Endothelial cell (in vitro differentiated cells): ENCODE results near the gene TTC9. TPM values are rescaled to one million over a fixed set of nuclear protein-coding genes. Genes with fewer than 3 reads are reported as not detected.
"Not testable (repeated sequence)": the region's sequence is repeated elsewhere in the genome, so short reads cannot be mapped to it uniquely, and the experiment has no call there.

Experiments used
- DNase-seq: peaks from one replicate; pipeline ENCODE4 v3.0.0; 2021; ENCODE audit warnings: low spot score
- H3K27ac Mint-ChIP-seq: one replicate; pipeline ENCODE4 v1.8.0; 2021; ENCODE audit warnings: mixed read lengths, inconsistent platforms; ENCODE audit not compliant: unreplicated experiment
- H3K27me3 Mint-ChIP-seq: one replicate; pipeline ENCODE4 v1.8.0; 2021; ENCODE audit warnings: mild to moderate bottlenecking, moderate library complexity, mixed read lengths, inconsistent platforms; ENCODE audit not compliant: unreplicated experiment
- H3K36me3 Mint-ChIP-seq: one replicate; pipeline ENCODE4 v1.8.0; 2021; ENCODE audit warnings: mild to moderate bottlenecking, low read depth, mixed read lengths, inconsistent platforms; ENCODE audit not compliant: unreplicated experiment
- H3K4me1 Mint-ChIP-seq: one replicate; pipeline ENCODE4 v1.8.0; 2021; ENCODE audit warnings: mild to moderate bottlenecking, mixed read lengths, inconsistent platforms; ENCODE audit not compliant: unreplicated experiment
- H3K4me3 Mint-ChIP-seq: one replicate; pipeline ENCODE4 v1.8.0; 2021; ENCODE audit warnings: mild to moderate bottlenecking, mixed read lengths, inconsistent platforms; ENCODE audit not compliant: unreplicated experiment
- H3K9me3 Mint-ChIP-seq: one replicate; pipeline ENCODE4 v1.8.0; 2021; ENCODE audit warnings: mixed read lengths, inconsistent platforms; ENCODE audit not compliant: unreplicated experiment
- total RNA-seq: library from RNA; stranded (reverse); fragmentation: NEBNext Ultra II Directional; extraction: Animal tissue kit (Norgen Biotek cat#: 25700); gene quantifications from one replicate; pipeline ENCODE4 v1.2.1, GENCODE V29; 2021; ENCODE audit not compliant: unreplicated experiment
- TF ChIP-seq, protein P1 (sequence below): fragments of 200-600 bp; sonication (generic); IDR thresholded peaks from one replicate; pipeline ENCODE4 v1.5.0; 2021; ENCODE audit warnings: antibody characterized with exemption; ENCODE audit not compliant: unreplicated experiment

Gene TTC9
- total RNA-seq, 1 donor from 2014 or later: 16.9 TPM

DNA sequence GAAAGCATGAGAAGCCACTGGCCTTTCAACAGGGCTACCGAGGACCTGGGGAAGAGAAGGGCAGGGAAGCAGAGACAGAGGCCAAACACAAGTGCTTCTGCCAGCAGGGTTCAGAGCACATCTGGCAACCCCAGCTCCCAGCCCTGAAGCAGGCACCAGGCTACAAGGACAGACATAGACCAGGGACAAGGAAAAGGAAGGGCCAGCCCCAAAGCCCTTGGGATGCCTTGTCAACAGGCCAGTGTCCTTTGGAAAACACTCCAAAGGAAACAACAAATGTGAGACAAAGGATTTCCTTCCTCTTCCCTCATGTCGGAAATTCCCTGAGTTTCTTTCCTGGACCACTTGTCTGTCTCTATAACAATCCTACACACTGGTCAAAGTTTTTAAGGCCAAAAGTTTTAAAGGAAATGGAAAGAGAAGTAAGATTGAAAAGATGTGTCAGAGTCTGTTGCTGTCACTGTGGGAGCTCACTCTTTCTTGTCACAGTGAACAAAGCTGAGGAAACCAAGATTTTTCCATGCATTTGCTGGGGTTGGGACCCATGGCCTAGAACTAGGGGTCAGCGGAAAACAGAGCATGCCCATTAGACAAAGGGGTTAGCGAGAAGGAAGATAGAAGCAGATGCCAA is 59.4 kb downstream of the TTC9 start:
- Mint-ChIP-seq H3K27ac (peak overlapping the region; percentile 84), H3K27me3 (peaks cover 4% of the 10 kb centered on the region), H3K9me3 (no peaks in the 10 kb centered on the region), H3K4me3 (no peak overlapping the region), H3K36me3 (peaks cover 5% of the 10 kb centered on the region), H3K4me1 (peaks cover 41% of the 10 kb centered on the region)
- TF ChIP-seq, protein P1, sequence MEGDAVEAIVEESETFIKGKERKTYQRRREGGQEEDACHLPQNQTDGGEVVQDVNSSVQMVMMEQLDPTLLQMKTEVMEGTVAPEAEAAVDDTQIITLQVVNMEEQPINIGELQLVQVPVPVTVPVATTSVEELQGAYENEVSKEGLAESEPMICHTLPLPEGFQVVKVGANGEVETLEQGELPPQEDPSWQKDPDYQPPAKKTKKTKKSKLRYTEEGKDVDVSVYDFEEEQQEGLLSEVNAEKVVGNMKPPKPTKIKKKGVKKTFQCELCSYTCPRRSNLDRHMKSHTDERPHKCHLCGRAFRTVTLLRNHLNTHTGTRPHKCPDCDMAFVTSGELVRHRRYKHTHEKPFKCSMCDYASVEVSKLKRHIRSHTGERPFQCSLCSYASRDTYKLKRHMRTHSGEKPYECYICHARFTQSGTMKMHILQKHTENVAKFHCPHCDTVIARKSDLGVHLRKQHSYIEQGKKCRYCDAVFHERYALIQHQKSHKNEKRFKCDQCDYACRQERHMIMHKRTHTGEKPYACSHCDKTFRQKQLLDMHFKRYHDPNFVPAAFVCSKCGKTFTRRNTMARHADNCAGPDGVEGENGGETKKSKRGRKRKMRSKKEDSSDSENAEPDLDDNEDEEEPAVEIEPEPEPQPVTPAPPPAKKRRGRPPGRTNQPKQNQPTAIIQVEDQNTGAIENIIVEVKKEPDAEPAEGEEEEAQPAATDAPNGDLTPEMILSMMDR: no peak
- peak; percentile 11 for DNase-seq

DNA sequence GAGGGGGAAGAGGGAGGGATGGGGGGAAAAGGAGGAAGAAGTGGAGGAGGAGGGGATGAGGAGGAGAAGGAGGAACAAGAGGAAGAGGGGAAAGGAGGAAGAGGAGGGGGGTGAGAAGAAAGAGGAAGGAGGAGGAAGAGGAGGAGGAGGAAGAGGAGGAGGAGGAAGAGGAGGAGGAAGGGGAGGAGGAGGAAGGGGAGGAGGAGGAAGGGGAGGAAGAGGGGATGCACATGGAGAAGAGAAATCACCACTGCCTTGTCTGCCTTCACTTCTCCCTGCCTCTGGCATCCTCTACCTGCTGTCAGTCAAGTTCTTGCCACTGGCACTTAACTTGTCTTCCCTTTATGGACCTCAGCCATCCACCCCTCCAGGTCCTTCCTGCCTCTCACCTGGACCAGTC is 59.9 kb downstream of the TTC9 start:
- Mint-ChIP-seq H3K36me3 (peaks cover 5% of the 10 kb centered on the region), H3K27ac (peak overlapping the region; percentile 91), H3K9me3 (no peaks in the 10 kb centered on the region), H3K27me3 (peaks cover 4% of the 10 kb centered on the region), H3K4me1 (peaks cover 41% of the 10 kb centered on the region), H3K4me3 (no peak overlapping the region)
- DNase-seq: no peak
- TF ChIP-seq, protein P1: no peak

DNA sequence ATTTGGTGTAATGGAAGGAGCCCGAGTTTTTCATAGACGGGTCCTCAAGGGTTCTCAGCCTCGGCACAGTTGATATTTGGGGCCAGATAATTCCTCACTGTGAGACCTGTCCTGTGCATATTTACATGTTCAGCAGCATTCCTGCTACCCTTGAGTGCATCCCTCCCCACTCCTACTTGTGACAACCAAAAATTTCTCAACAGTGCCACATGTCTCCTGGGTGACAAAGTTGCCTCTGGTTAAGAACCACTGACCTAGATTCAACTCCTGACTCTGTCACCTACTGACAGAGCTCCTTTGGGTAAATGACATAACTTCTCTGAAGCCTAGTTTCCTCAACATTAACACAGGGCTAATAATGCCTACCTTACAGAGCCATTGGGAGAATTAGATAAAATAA is 60.4 kb downstream of the TTC9 start:
- H3K27ac Mint-ChIP-seq: peak overlapping the region; percentile 91
- no peaks in the 10 kb centered on the region for H3K9me3 Mint-ChIP-seq
- H3K36me3 Mint-ChIP-seq: peaks cover 5% of the 10 kb centered on the region
- H3K4me1 Mint-ChIP-seq: peaks cover 41% of the 10 kb centered on the region
- no peak overlapping the region for H3K4me3 Mint-ChIP-seq
- TF ChIP-seq, protein P1: no peak
- DNase-seq: no peak
- H3K27me3 Mint-ChIP-seq: peaks cover 4% of the 10 kb centered on the region

DNA sequence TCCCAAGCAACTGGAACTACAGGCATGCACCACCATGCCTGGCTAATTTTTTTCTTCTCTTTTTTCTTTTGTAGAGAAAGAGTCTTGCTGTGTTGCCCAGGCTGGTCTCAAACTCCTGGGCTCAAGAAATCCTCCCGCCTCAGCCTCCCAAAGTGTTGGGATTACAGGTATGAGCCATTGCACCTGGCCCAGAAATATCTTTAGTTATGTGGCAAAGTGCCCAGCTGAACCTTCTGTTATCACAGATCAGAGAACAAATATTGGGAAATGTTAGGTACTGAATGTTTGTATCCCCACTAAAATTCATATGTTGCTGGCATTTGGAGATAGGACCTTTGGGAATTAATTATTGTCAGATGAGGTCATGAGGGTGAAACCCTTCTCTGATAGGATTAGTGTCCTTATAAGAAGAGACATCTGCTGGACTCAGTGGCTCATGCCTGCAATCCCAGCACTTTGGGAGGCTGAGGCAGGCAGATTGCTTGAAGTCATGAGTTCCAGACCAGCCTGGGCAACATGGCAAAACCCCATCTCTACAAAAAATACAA is 62.0 kb downstream of the TTC9 start:
- not testable (repeated sequence) for DNase-seq, H3K27me3 Mint-ChIP-seq, H3K4me3 Mint-ChIP-seq, H3K27ac Mint-ChIP-seq, H3K9me3 Mint-ChIP-seq, H3K36me3 Mint-ChIP-seq
- H3K4me1 Mint-ChIP-seq: peaks cover 30% of the 10 kb centered on the region

DNA sequence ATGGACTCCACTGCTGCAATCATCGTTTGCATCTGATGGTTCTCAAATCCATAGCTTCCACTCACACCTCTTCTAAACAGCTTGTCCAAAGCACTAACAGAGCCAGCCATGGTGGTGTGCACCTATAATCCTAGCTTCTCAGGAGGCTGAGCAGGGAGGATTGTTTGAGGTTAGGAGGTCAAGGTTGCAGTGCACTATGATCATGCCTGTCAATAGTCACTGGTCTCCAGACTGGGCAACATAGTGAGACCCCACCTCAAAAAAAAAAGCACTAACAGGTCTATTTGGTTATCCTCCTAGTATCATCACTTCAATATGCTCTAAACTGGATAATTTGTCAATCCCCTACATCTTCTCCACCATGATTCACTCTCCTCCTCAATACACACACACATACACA is 63.2 kb downstream of the TTC9 start:
- DNase-seq: no peak
- peaks cover 23% of the 10 kb centered on the region for H3K4me1 Mint-ChIP-seq
- TF ChIP-seq, protein P1: no peak
- no peak overlapping the region for H3K4me3 Mint-ChIP-seq
- no peaks in the 10 kb centered on the region for H3K36me3 Mint-ChIP-seq
- H3K27ac Mint-ChIP-seq: no peak overlapping the region
- peaks cover 2% of the 10 kb centered on the region for H3K27me3 Mint-ChIP-seq
- H3K9me3 Mint-ChIP-seq: no peaks in the 10 kb centered on the region
